ENCODE results near the gene ZBTB24. TPM values are rescaled to one million over a fixed set of nuclear protein-coding genes. Genes with fewer than 3 reads are reported as not detected.

ZBTB24 gene
- total RNA-seq, 1 experiment from 2014 or later, result 10.4 TPM

GRCh38 chr6:109472132-109472995 lies 10.7 kb downstream of the ZBTB24 start:
- POLR2A ChIA-PET, result interaction anchor here (0.9 kb wide), 1 partner anchor 66 kb away, joined by 4 read pairs; no protein-coding TSS in a partner anchor
- Mint-ChIP-seq H3K9me3 (ENCODE audit: unreplicated experiment) (no peaks in the 10 kb centered on the region), H3K4me3 (ENCODE audit: unreplicated experiment) (no peak overlapping the region), H3K27me3 (ENCODE audit: insufficient read depth, unreplicated experiment) (no peaks in the 10 kb centered on the region), H3K4me1 (ENCODE audit: insufficient read depth, unreplicated experiment) (peaks cover under 1% of the 10 kb centered on the region), H3K36me3 (ENCODE audit: insufficient read depth, unreplicated experiment) (peaks cover 61% of the 10 kb centered on the region), H3K27ac (ENCODE audit: low read depth, unreplicated experiment) (no peak overlapping the region)
- intact Hi-C loops (cut with micrococcal nuclease), result no loop called here
- CTCF ChIA-PET, result interaction anchor here (0.5 to 1.7 kb wide), 2 partner anchors 284 to 640 kb away, joined by 3 to 4 read pairs; no protein-coding TSS in a partner anchor
- no TSS peak for BruUV-seq (replicated peaks)
- no peak for TF ChIP-seq CTCF (IDR thresholded peaks at IDR 0.05; ENCODE audit: unreplicated experiment)
- no peak for DNase-seq (ENCODE audit: unreplicated experiment)

DNA sequence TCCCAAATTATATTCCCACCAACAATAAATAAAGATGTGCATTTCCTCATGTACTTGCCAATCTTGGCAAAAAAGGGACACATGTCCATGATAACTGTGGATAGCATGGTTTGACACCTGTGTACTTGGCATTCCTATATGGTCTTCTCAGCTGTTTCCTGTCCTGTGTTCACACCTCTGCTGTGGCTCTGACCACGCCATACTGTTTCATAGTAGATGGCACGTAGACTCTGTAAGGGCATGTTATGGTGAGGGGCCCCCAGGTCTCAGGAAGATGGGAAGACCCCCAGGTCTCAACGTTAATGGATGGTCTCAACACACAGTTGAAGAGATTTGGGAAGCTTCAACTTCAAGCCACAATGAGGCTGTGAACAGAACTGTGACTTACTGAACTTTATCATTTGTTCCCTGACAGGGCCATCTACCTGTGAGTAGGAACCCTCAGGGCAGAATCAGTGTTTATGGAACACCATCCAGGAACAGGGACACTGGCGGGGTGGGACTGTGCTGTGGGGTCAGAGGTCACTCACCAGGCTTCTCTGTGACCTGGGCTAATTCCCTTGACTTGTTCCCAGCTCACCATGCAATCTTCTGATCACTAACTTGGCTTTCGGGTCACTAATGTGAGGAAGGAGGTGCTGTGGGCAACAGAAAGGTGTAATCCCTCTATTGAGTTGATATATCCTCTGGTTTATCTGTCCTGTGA lies 11.8 kb downstream of the ZBTB24 start:
- intact Hi-C loops (cut with micrococcal nuclease), result no loop called here
- no TSS peak for BruUV-seq (replicated peaks)
- DNase-seq (ENCODE audit: unreplicated experiment), result no peak
- POLR2A ChIA-PET, result interaction anchor here (1.7 kb wide), 1 partner anchor 11 kb away, joined by 5 read pairs; the partner anchor contains the start of gene ZBTB24
- no peak overlapping the region for H3K4me3 Mint-ChIP-seq (ENCODE audit: unreplicated experiment)
- H3K27me3 Mint-ChIP-seq (ENCODE audit: insufficient read depth, unreplicated experiment), result no peaks in the 10 kb centered on the region
- no peak for TF ChIP-seq CTCF (IDR thresholded peaks at IDR 0.05; ENCODE audit: unreplicated experiment)
- H3K36me3 Mint-ChIP-seq (ENCODE audit: insufficient read depth, unreplicated experiment), result peaks cover 59% of the 10 kb centered on the region
- no peak overlapping the region for H3K27ac Mint-ChIP-seq (ENCODE audit: low read depth, unreplicated experiment)
- no peaks in the 10 kb centered on the region for H3K9me3 Mint-ChIP-seq (ENCODE audit: unreplicated experiment)
- no peaks in the 10 kb centered on the region for H3K4me1 Mint-ChIP-seq (ENCODE audit: insufficient read depth, unreplicated experiment)
- CTCF ChIA-PET, result interaction anchor here (0.5 to 1.2 kb wide), 4 partner anchors 18 to 864 kb away, joined by 3 to 4 read pairs (median 3); no protein-coding TSS in a partner anchor

DNA sequence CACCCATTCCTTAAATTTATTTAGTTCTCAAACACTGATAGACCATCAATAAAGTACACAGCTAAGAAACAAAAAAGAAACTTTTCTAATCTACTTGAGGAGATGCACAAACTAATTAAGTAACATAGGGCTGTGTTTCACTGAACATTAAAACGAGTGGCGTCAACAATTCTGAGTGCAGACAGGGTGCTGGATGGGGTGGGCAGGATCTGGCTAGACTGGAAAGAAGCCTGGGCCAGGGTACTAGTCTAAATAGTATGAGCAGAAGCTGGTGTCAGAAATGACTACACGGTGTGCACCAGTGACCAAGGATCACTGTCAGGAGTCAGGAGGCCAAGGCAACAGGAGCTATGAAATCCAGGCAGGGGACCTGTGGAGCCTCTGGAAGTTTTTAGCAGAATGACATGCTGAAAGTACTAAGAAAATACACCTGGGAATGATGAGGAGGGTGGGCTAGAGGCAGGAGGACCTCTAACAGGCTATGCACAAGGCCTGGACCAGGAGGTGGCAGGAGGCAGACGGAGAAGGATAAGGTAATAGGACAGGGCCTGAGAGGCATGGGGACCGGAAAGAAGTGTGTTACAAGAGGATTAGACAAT lies 13.3 kb downstream of the ZBTB24 start:
- Mint-ChIP-seq H3K4me3 (ENCODE audit: unreplicated experiment) (no peak overlapping the region), H3K4me1 (ENCODE audit: insufficient read depth, unreplicated experiment) (no peaks in the 10 kb centered on the region), H3K36me3 (ENCODE audit: insufficient read depth, unreplicated experiment) (peaks cover 67% of the 10 kb centered on the region), H3K27ac (ENCODE audit: low read depth, unreplicated experiment) (no peak overlapping the region), H3K9me3 (ENCODE audit: unreplicated experiment) (no peaks in the 10 kb centered on the region), H3K27me3 (ENCODE audit: insufficient read depth, unreplicated experiment) (no peaks in the 10 kb centered on the region)
- no peak for DNase-seq (ENCODE audit: unreplicated experiment)
- intact Hi-C loops (cut with micrococcal nuclease), result no loop called here
- BruUV-seq (replicated peaks), result no TSS peak
- TF ChIP-seq CTCF (IDR thresholded peaks at IDR 0.05; ENCODE audit: unreplicated experiment), result no peak
- CTCF ChIA-PET, result interaction anchor here (0.6 kb wide), 1 partner anchor 39 kb away, joined by 4 read pairs; no protein-coding TSS in a partner anchor
- POLR2A ChIA-PET, result interaction anchor here (0.6 kb wide), 1 partner anchor 41 kb away, joined by 4 read pairs; no protein-coding TSS in a partner anchor

DNA sequence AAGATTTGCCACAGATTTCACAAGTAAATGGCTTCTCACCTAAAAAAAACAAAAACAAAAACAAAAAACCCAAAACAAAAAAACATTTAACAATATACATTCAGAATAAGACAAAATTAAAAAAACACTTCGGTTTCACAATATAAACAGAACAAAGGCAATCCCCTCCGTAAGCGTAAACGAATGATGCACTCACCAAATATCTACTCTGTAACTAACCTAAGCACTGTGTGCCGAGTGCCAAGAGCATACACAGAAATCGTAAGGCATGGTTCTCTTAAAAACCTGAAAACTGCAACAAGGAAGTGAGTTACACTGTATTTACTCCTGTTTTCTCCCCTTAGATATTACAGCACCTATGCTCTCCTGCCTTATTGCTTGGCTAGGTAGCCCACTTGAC lies 15.3 kb downstream of the ZBTB24 start:
- BruUV-seq (replicated peaks), result no TSS peak

More for the DNA sequence above, 15.3 kb downstream of the ZBTB24 start:
- ChIA-PET POLR2A (no interaction called here), CTCF (no interaction called here)
- Mint-ChIP-seq H3K4me3 (ENCODE audit: unreplicated experiment) (no peak overlapping the region), H3K36me3 (ENCODE audit: insufficient read depth, unreplicated experiment) (peaks cover 65% of the 10 kb centered on the region), H3K27ac (ENCODE audit: low read depth, unreplicated experiment) (no peak overlapping the region), H3K27me3 (ENCODE audit: insufficient read depth, unreplicated experiment) (no peaks in the 10 kb centered on the region), H3K4me1 (ENCODE audit: insufficient read depth, unreplicated experiment) (no peaks in the 10 kb centered on the region), H3K9me3 (ENCODE audit: unreplicated experiment) (no peaks in the 10 kb centered on the region)
- DNase-seq (ENCODE audit: unreplicated experiment), result no peak
- no peak for TF ChIP-seq CTCF (IDR thresholded peaks at IDR 0.05; ENCODE audit: unreplicated experiment)
- intact Hi-C loops (cut with micrococcal nuclease), result no loop called here

All from MCF 10A (cell line).